IPS DF 4.7 (cell line): ENCODE data around the gene VAV2.
"Not testable (repeated sequence)": the region's sequence is repeated elsewhere in the genome, so short reads cannot be mapped to it uniquely, and the experiment has no call there.

Experiments used
- DNase-seq: peaks from one replicate; pipeline ENCODE4 v3.0.0-alpha.2; 2013; ENCODE audit warnings: low spot score; ENCODE audit errors: extremely low read depth

VAV2 gene

GRCh38 chr9:133752739-133753446, 239.2 kb downstream of the VAV2 start:
- no peak for DNase-seq

GRCh38 chr9:133750982-133751649, 241.0 kb downstream of the VAV2 start:
- DNase-seq: no peak

- DNase-seq: no peak
These were observed 244.8 kb downstream of the VAV2 start for GRCh38 chr9:133747309-133747708.

- DNase-seq: not testable (repeated sequence)
These were observed 247.6 kb downstream of the VAV2 start for GRCh38 chr9:133744528-133744927.

GRCh38 chr9:133742849-133743444, 249.2 kb downstream of the VAV2 start:
- DNase-seq: no peak

GRCh38 chr9:133742251-133742650, 249.9 kb downstream of the VAV2 start:
- DNase-seq: no peak

- DNase-seq: no peak
These were observed 250.4 kb downstream of the VAV2 start for GRCh38 chr9:133741716-133742115.

- DNase-seq: no peak
These were observed 251.2 kb downstream of the VAV2 start for GRCh38 chr9:133740911-133741310.

GRCh38 chr9:133739408-133740280, 252.5 kb downstream of the VAV2 start:
- DNase-seq: no peak

GRCh38 chr9:133738640-133739225, 253.4 kb downstream of the VAV2 start:
- no peak for DNase-seq

GRCh38 chr9:133737774-133738639, 254.1 kb downstream of the VAV2 start, which contains the start of gene SARDH:
Gene SARDH (minus strand): TSS chr9:133738352. CDS start chr9:133734173, 4,179 bp downstream.
- no peak for DNase-seq

- no peak for DNase-seq
These were observed 254.9 kb downstream of the VAV2 start for GRCh38 chr9:133737071-133737773.

- DNase-seq: no peak
These were observed 256.2 kb downstream of the VAV2 start for GRCh38 chr9:133735931-133736330.

GRCh38 chr9:133735415-133735775, 256.7 kb downstream of the VAV2 start:
- no peak for DNase-seq

GRCh38 chr9:133734590-133735414, 257.3 kb downstream of the VAV2 start:
- DNase-seq: no peak

- no peak for DNase-seq
These were observed 258.2 kb downstream of the VAV2 start for GRCh38 chr9:133733796-133734533.

- DNase-seq: no peak
These were observed 258.7 kb downstream of the VAV2 start for GRCh38 chr9:133733421-133733795.
